ENCODE results near the gene SNN.
A peak's percentile ranks its signal among the peaks of the same experiment; 100 is the strongest.

SNN gene

DNA sequence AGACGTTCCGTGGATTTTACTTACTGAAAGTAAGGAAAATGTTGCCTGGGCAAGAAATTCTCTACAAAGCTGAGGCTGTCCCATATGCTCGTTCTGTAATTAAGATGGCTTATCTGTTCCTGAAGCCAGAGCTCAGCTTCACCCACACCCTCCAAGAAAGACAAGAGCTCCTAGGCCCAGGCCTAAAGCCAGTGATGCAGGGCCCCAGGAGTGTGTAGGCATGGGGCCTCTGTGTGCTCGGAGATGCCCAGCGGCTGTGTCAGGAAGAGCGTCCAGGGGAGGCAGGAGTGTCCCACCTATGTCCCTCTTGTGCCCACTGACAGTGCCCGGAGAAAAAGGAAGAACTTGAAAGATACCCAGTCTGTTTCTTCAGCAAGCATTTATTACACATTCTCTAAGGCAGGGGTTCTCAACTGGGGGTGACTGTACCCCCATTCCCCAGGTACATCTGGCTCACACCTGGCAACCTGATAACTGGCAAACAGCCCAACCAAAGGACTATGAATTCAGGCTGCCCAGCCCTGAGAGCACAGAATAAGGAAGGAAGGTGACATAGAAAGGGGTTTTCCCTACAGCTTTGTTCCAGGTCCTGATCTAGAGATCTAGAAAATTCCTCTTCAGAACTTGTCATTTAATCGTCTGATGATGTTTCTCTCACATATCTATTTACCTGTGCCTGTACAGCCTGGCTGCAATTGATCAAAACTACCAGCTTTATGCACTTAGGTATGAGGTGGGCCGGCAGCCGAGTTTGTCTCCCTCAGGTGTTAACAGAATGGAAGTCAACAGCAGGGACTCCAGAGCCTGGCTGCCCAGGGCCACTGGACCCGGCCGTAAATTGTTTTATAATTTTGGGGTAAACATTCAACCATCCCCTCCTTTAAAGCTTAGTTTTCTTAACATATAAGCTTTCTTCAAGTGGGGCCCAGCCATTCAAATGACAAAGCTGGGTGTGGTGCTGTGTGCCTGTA, 12.0 kb downstream of the SNN start:
- H3K27me3 Mint-ChIP-seq: no peaks in the 10 kb centered on the region
- peaks cover 66% of the 10 kb centered on the region for H3K4me1 Mint-ChIP-seq
- ATAC-seq: no peak
- no peaks in the 10 kb centered on the region for H3K9me3 Mint-ChIP-seq
- peak overlapping the region in 1 of 2 donors; percentile 62 for H3K4me3 Mint-ChIP-seq
- DNase-seq: no peak
- H3K27ac Mint-ChIP-seq: peak overlapping the region; percentile 72 to 94

DNA sequence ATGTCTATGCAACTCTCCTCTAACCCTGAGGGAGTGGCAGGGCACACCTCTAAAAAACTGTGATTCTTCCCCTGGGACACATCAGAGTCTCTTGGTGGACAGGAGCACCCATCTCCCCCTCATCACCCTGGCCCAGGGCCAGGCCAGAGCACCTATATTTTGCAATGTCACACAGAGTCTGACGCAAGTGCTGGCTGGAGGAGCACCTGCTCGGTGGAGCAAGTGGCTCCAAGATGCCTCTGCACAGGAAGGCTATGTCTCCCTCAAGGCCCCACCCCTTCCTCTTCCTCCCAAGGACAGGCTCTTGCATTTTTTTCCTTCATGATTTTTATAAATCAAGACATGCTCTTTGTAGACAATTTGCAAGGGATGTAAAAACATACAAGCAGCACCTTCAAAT, 13.3 kb downstream of the SNN start:
- ATAC-seq (peak; percentile 63), DNase-seq (no peak)
- Mint-ChIP-seq H3K27me3 (no peaks in the 10 kb centered on the region), H3K4me1 (peaks cover 57% of the 10 kb centered on the region), H3K27ac (peak overlapping the region; percentile 80 to 94), H3K4me3 (peak overlapping the region; percentile 57 to 62), H3K9me3 (no peaks in the 10 kb centered on the region)

GRCh38 chr16:11681976-11682654, 13.9 kb downstream of the SNN start:
- H3K27ac Mint-ChIP-seq: peak overlapping the region; percentile 80 to 94
- peaks cover 57% of the 10 kb centered on the region for H3K4me1 Mint-ChIP-seq
- H3K9me3 Mint-ChIP-seq: no peaks in the 10 kb centered on the region
- DNase-seq (no peak), ATAC-seq (no peak)
- H3K4me3 Mint-ChIP-seq: peak overlapping the region; percentile 57 to 62
- no peaks in the 10 kb centered on the region for H3K27me3 Mint-ChIP-seq

- peak overlapping the region in 1 of 2 donors; percentile 64 for H3K27ac Mint-ChIP-seq
- no peak for ATAC-seq
- DNase-seq: no peak
- no peak overlapping the region for H3K4me3 Mint-ChIP-seq
- H3K9me3 Mint-ChIP-seq: no peaks in the 10 kb centered on the region
- H3K27me3 Mint-ChIP-seq: no peaks in the 10 kb centered on the region
- peaks cover 53% of the 10 kb centered on the region for H3K4me1 Mint-ChIP-seq
These were observed 14.4 kb downstream of the SNN start for GRCh38 chr16:11682655-11683096.

GRCh38 chr16:11683145-11683544, 14.9 kb downstream of the SNN start:
- no peaks in the 10 kb centered on the region for H3K9me3 Mint-ChIP-seq
- no peak overlapping the region for H3K27ac Mint-ChIP-seq
- H3K4me1 Mint-ChIP-seq: peaks cover 49% of the 10 kb centered on the region
- H3K27me3 Mint-ChIP-seq: no peaks in the 10 kb centered on the region
- ATAC-seq (no peak), DNase-seq (no peak)
- no peak overlapping the region for H3K4me3 Mint-ChIP-seq

GRCh38 chr16:11684231-11685025, 16.2 kb downstream of the SNN start:
- Mint-ChIP-seq H3K4me3 (no peak overlapping the region), H3K4me1 (peaks cover 45% of the 10 kb centered on the region), H3K27me3 (no peaks in the 10 kb centered on the region), H3K9me3 (no peaks in the 10 kb centered on the region), H3K27ac (no peak overlapping the region)
- DNase-seq: no peak
- no peak for ATAC-seq

DNA sequence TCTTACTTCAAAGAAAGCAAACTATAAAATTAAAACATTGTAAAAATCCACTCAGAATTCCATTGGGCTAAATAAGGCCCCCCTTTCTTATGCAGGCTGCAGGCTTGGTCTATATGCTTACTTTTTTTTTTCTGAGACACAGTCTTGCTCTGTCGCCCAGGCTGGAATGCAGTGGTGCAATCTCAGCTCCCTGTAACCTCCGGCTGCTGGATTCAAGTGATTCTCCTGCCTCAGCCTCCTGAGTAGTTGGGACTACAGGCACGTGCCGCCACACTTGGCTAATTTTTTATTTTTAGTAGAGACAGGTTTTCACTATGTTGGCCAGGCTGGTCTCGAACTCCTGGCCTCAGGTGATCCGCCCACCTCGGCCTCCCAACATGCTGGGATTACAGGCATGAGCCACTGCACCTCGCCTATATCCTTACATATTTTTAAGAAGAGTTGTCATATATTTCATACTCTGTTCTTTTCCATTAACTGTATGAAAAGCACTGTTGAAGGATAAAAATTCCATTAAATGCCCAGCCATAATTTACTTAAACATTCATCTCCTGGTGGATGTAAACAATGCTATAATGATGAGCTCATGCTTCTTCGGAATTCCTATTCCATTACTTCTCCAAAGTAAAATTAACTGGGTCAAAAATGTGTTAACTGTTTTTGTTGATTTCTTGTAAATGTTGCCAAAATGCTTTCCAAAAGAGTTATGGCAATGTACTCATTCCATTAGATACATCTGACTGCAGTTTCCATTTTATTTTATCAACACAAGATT, 17.8 kb downstream of the SNN start:
- Mint-ChIP-seq H3K4me3 (no peak overlapping the region), H3K9me3 (no peaks in the 10 kb centered on the region), H3K27me3 (no peaks in the 10 kb centered on the region), H3K27ac (no peak overlapping the region), H3K4me1 (peaks cover 43% of the 10 kb centered on the region)
- no peak for DNase-seq
- no peak for ATAC-seq

DNA sequence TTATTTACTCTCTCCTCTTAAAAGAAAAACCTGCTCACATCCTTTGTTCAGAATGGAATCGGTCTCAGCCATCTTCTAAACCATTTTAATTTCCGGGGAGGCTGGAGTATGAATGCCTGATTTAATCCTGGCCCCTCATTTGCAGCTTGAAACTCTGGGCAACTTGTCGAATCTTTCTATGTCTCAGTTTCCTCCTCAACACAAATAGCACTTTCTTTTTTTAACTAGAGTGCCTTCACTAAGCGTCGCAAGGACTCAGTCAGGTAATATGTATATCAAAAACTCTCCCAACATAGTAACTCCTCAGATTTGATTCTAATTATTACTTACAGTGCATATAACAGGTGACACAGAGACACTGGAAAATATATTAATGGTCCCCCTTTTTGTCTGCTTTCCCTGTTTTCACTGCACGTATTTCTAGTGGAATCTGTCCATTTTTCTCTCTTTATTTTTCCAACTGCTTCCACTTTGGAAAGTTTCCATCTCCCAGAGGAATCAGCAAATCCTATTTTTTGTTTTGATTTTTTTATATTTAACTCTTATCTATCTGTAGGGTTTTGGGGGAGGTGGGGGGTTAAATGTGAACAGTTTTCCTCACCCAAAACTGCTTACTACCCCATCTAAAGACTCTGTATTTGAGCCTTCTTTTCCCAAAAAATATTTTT, 18.6 kb downstream of the SNN start:
- ATAC-seq: no peak
- no peaks in the 10 kb centered on the region for H3K27me3 Mint-ChIP-seq
- H3K4me3 Mint-ChIP-seq: no peak overlapping the region
- H3K27ac Mint-ChIP-seq: peak overlapping the region in 1 of 2 donors; percentile 67
- H3K4me1 Mint-ChIP-seq: peaks cover 37% of the 10 kb centered on the region
- DNase-seq: no peak
- no peaks in the 10 kb centered on the region for H3K9me3 Mint-ChIP-seq

- Mint-ChIP-seq H3K4me1 (peaks cover 31% of the 10 kb centered on the region), H3K27ac (no peak overlapping the region), H3K9me3 (no peaks in the 10 kb centered on the region), H3K4me3 (no peak overlapping the region), H3K27me3 (no peaks in the 10 kb centered on the region)
- ATAC-seq: no peak
- no peak for DNase-seq
These were observed 19.6 kb downstream of the SNN start for GRCh38 chr16:11687601-11688519.

DNA sequence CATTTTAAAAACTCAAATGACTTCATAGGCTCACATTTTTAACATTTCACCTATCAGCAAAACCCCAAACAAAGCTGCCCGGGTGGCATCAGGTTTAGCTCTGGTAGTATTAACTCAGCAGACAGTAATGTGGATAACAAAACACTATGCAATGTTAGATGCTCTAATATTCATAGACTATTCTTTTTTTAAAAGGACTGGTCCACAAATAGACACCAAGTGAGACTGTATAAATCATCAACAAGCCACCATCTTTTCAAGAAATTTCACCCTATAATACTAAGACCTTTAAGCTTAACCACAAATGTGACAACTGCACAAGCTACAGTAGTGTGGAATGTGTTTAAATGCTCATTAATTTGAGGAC, 20.2 kb downstream of the SNN start:
- Mint-ChIP-seq H3K27ac (no peak overlapping the region), H3K27me3 (no peaks in the 10 kb centered on the region), H3K4me3 (no peak overlapping the region), H3K9me3 (no peaks in the 10 kb centered on the region), H3K4me1 (peaks cover 26% of the 10 kb centered on the region)
- DNase-seq (no peak), ATAC-seq (no peak)

GRCh38 chr16:11689031-11689840, 21.0 kb downstream of the SNN start:
- H3K9me3 Mint-ChIP-seq: no peaks in the 10 kb centered on the region
- DNase-seq (no peak), ATAC-seq (peak; percentile 48)
- H3K27ac Mint-ChIP-seq: no peak overlapping the region
- H3K27me3 Mint-ChIP-seq: no peaks in the 10 kb centered on the region
- H3K4me3 Mint-ChIP-seq: no peak overlapping the region
- peaks cover 26% of the 10 kb centered on the region for H3K4me1 Mint-ChIP-seq

- H3K27me3 Mint-ChIP-seq: no peaks in the 10 kb centered on the region
- H3K9me3 Mint-ChIP-seq: no peaks in the 10 kb centered on the region
- peaks cover 29% of the 10 kb centered on the region for H3K4me1 Mint-ChIP-seq
- no peak for DNase-seq
- H3K27ac Mint-ChIP-seq: no peak overlapping the region
- ATAC-seq: no peak
- no peak overlapping the region for H3K4me3 Mint-ChIP-seq
These were observed 23.0 kb downstream of the SNN start for GRCh38 chr16:11691235-11691634.

- Mint-ChIP-seq H3K27ac (no peak overlapping the region), H3K4me3 (no peak overlapping the region), H3K27me3 (no peaks in the 10 kb centered on the region), H3K4me1 (peaks cover 34% of the 10 kb centered on the region), H3K9me3 (no peaks in the 10 kb centered on the region)
- ATAC-seq (no peak), DNase-seq (no peak)
These were observed 23.5 kb downstream of the SNN start for GRCh38 chr16:11691771-11692170.
